ENCODE data around the gene NNMT.

Gene NNMT

GRCh38 chr11:114263513-114264170 lies 32.6 kb upstream of the NNMT start:
- no peak overlapping the region for H3K4me3 ChIP-seq (ENCODE audit: low read depth, low read length)
- no peak for DNase-seq (ENCODE audit: low read depth)
- TF ChIP-seq CTCF (IDR thresholded peaks at IDR 0.05; ENCODE audit: low read depth, low read length, missing control alignments): no peak

GRCh38 chr11:114264381-114264780 lies 31.8 kb upstream of the NNMT start:
- H3K4me3 ChIP-seq (ENCODE audit: low read depth, low read length): no peak overlapping the region
- DNase-seq (ENCODE audit: low read depth): no peak
- TF ChIP-seq CTCF (IDR thresholded peaks at IDR 0.05; ENCODE audit: low read depth, low read length, missing control alignments): no peak

GRCh38 chr11:114265122-114265878 lies 30.9 kb upstream of the NNMT start:
- TF ChIP-seq CTCF (IDR thresholded peaks at IDR 0.05; ENCODE audit: low read depth, low read length, missing control alignments): no peak
- no peak for DNase-seq (ENCODE audit: low read depth)
- no peak overlapping the region for H3K4me3 ChIP-seq (ENCODE audit: low read depth, low read length)

- DNase-seq (ENCODE audit: low read depth): no peak
- H3K4me3 ChIP-seq (ENCODE audit: low read depth, low read length): no peak overlapping the region
- TF ChIP-seq CTCF (IDR thresholded peaks at IDR 0.05; ENCODE audit: low read depth, low read length, missing control alignments): no peak
Observed at GRCh38 chr11:114269498-114269897, 26.7 kb upstream of the NNMT start.

- no peak for TF ChIP-seq CTCF (IDR thresholded peaks at IDR 0.05; ENCODE audit: low read depth, low read length, missing control alignments)
- no peak for DNase-seq (ENCODE audit: low read depth)
- no peak overlapping the region for H3K4me3 ChIP-seq (ENCODE audit: low read depth, low read length)
Observed at GRCh38 chr11:114270531-114271270, 25.5 kb upstream of the NNMT start.

GRCh38 chr11:114271316-114271715 lies 24.9 kb upstream of the NNMT start:
- DNase-seq (ENCODE audit: low read depth): no peak
- no peak for TF ChIP-seq CTCF (IDR thresholded peaks at IDR 0.05; ENCODE audit: low read depth, low read length, missing control alignments)
- H3K4me3 ChIP-seq (ENCODE audit: low read depth, low read length): no peak overlapping the region
